Dendritic cell treated with granulocyte-macrophage colony-stimulating factor and Interleukin-4, amounts not matched to agents 40 ng/mL and 50 ng/mL, for 4 days (primary cell): ENCODE measurements around the gene TANC1.
"Not testable (repeated sequence)": the region's sequence is repeated elsewhere in the genome, so short reads cannot be mapped to it uniquely, and the experiment has no call there.

Experiments used
- H3K27ac Mint-ChIP-seq: one replicate; pipeline ENCODE4 v1.8.0; 2022; ENCODE audit warnings: mild to moderate bottlenecking, mixed read lengths
- H3K27me3 Mint-ChIP-seq: one replicate; pipeline ENCODE4 v1.8.0; 2022; ENCODE audit warnings: mild to moderate bottlenecking, mixed read lengths
- H3K36me3 Mint-ChIP-seq: one replicate; pipeline ENCODE4 v1.8.0; 2022; ENCODE audit warnings: low read depth, mixed read lengths
- H3K4me1 Mint-ChIP-seq: one replicate; pipeline ENCODE4 v1.8.0; 2022; ENCODE audit warnings: low read depth, mixed read lengths
- H3K4me3 Mint-ChIP-seq: one replicate; pipeline ENCODE4 v1.8.0; 2022; ENCODE audit warnings: mild to moderate bottlenecking, moderate library complexity, mixed read lengths
- H3K9me3 Mint-ChIP-seq: one replicate; pipeline ENCODE4 v1.8.0; 2022; ENCODE audit warnings: mixed read lengths
- intact Hi-C: fragments of 100-400 bp; cut with micrococcal nuclease; formaldehyde crosslinking; loops from one replicate; pipeline ENCODE4 v1.15.0; 2022

Gene TANC1

GRCh38 chr2:159036461-159036860, 68.0 kb downstream of the TANC1 start:
- H3K4me1 Mint-ChIP-seq, intact Hi-C loops, H3K4me3 Mint-ChIP-seq, H3K27me3 Mint-ChIP-seq, H3K27ac Mint-ChIP-seq, H3K36me3 Mint-ChIP-seq, H3K9me3 Mint-ChIP-seq: not testable (repeated sequence)

GRCh38 chr2:159041328-159041727, 72.9 kb downstream of the TANC1 start:
- H3K4me3 Mint-ChIP-seq, H3K27ac Mint-ChIP-seq, H3K36me3 Mint-ChIP-seq, intact Hi-C loops, H3K4me1 Mint-ChIP-seq, H3K27me3 Mint-ChIP-seq: not testable (repeated sequence)
- peaks cover 18% of the 10 kb centered on the region for H3K9me3 Mint-ChIP-seq

DNA sequence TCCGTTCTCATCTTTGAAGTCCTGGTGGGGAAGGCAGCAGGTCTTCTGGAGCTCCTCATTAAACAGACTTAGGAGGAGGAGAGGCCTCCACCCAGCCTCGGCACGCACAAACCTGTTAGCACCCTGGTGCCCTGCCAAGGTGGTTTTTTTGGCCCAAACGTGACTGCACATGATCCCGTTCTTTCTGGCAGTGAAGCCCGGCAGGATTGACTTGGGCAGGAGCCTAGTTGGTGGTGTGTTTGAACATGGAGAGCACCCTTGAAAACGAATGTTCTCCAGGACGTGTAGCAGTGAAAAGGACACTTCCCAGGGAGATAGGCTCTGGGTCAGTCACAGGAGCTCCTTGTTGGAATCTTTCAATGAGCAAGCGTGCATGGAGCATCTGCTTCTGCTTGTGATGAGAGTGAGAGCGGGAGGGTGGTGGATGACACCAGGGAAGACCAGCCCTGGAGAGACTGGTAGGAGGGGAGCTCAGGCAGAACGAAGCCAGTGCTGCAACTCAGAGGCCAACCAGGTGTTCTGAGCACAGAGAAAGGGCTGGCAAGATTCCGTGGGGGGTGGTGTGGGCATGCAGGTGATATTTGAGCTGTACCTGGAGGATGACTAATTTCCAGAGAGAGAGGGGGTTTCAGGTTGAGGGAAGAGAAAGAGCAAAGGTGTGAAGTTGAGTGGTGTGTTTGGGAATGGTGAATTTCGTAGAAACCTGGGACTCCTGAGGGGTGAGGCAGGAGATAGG, 73.8 kb downstream of the TANC1 start:
- Mint-ChIP-seq H3K27me3 (no peaks in the 10 kb centered on the region), H3K4me3 (no peak overlapping the region), H3K27ac (no peak overlapping the region), H3K4me1 (peaks cover 6% of the 10 kb centered on the region), H3K9me3 (peaks cover 18% of the 10 kb centered on the region), H3K36me3 (no peaks in the 10 kb centered on the region)
- intact Hi-C loops = no loop called here

DNA sequence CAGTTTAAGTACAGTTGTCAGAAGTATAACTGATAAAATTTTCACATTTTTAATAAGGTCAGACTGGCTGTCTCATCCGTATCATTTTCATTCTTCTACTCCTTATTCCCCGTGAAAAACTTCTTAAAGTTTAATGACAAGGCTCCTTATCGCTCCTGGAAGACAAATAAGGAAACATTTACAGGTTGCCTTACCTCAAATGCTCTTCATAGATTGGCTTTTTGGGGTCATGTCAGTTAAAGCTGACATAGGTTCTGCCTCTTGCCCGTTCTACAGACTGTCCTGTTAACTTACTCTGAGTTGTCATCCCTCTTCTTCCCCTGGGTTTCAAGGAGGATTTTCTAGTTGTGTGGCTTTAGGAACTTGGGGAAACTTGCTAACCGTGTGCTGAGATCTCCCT, 75.3 kb downstream of the TANC1 start:
- Mint-ChIP-seq H3K27me3 (no peaks in the 10 kb centered on the region), H3K36me3 (no peaks in the 10 kb centered on the region)
- intact Hi-C loops = no loop called here

DNA sequence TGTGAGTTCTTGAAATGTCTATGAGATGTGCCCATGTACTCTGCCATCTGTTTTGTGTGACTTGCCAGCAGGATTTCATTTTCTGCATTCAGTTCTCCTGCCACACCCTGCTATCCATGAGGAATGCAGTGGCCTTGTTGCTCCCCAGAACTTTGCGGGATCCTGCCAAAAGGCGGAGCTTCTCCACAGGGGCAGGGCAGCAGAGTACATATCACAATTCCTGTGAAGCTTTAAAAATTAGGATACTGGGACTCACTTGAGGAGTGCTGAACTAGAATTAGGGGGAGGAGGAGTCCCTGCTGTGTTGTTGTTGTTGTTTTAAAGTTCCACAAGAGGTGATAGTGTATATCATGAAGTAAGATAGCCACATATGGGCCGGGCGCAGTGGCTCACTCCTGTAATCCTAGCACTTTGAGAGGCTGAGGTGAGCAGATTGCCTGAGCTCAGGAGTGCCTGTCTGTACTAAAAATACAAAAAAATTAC, 76.4 kb downstream of the TANC1 start:
- H3K4me1 Mint-ChIP-seq = peaks cover 6% of the 10 kb centered on the region
- intact Hi-C loops = no loop called here
- no peak overlapping the region for H3K4me3 Mint-ChIP-seq
- no peaks in the 10 kb centered on the region for H3K36me3 Mint-ChIP-seq
- no peak overlapping the region for H3K27ac Mint-ChIP-seq
- H3K27me3 Mint-ChIP-seq = no peaks in the 10 kb centered on the region
- H3K9me3 Mint-ChIP-seq = peaks cover 18% of the 10 kb centered on the region

More for the DNA sequence above, 75.3 kb downstream of the TANC1 start:
- H3K4me3 Mint-ChIP-seq = no peak overlapping the region
- peaks cover 18% of the 10 kb centered on the region for H3K9me3 Mint-ChIP-seq
- peaks cover 6% of the 10 kb centered on the region for H3K4me1 Mint-ChIP-seq
- no peak overlapping the region for H3K27ac Mint-ChIP-seq

GRCh38 chr2:159045545-159046454, 77.4 kb downstream of the TANC1 start:
- Mint-ChIP-seq H3K27me3 (no peaks in the 10 kb centered on the region), H3K36me3 (no peaks in the 10 kb centered on the region), H3K9me3 (peaks cover 9% of the 10 kb centered on the region), H3K4me1 (peaks cover 6% of the 10 kb centered on the region), H3K27ac (no peak overlapping the region), H3K4me3 (no peak overlapping the region)
- intact Hi-C loops = no loop called here

DNA sequence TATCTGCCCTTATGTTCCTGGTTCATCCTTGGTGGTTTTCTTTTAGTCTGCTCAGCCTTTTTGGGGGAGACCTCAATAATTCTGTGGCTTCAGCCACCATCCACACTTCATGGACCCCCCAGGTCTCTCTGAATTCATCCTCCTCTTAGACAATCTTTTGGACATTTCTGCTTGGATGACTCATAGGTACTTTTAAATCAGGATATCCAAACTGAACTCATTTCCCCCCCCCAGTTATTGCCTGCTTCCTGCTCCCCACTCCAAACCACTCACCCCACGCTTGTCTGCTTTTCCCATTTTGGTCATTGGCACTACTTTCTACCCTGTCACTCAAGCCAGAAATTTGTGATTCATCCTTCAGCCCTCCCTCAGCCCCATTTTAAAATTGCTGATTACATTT, 78.5 kb downstream of the TANC1 start:
- intact Hi-C loops = no loop called here
- H3K27ac Mint-ChIP-seq = no peak overlapping the region
- no peak overlapping the region for H3K4me3 Mint-ChIP-seq
- H3K9me3 Mint-ChIP-seq = peaks cover 4% of the 10 kb centered on the region
- no peaks in the 10 kb centered on the region for H3K27me3 Mint-ChIP-seq
- no peaks in the 10 kb centered on the region for H3K36me3 Mint-ChIP-seq
- H3K4me1 Mint-ChIP-seq = peaks cover 6% of the 10 kb centered on the region

DNA sequence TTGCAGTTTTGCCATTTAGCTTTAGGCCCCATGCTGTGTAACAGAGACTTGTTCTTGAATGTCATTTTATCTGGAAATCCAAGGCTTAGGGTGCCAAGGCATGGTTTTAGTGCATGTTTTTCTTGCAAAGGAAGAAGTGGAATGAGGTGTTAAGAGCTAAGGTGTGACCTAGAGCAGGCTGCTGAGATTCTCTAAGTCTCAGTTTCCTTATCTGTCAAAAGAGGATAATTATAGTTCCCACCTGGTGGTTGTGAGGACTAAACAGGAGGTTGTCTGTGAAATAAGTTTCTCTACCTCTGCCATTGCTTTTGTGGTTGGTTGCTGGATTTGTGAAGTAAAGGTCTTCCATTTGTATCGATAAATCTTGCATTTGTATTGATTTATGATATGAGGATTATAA, 82.0 kb downstream of the TANC1 start:
- Mint-ChIP-seq H3K4me1 (peaks cover 6% of the 10 kb centered on the region), H3K27ac (no peak overlapping the region), H3K36me3 (no peaks in the 10 kb centered on the region), H3K9me3 (no peaks in the 10 kb centered on the region), H3K4me3 (no peak overlapping the region), H3K27me3 (no peaks in the 10 kb centered on the region)
- intact Hi-C loops = no loop called here

GRCh38 chr2:159051133-159051532, 82.7 kb downstream of the TANC1 start:
- H3K9me3 Mint-ChIP-seq = no peaks in the 10 kb centered on the region
- H3K36me3 Mint-ChIP-seq = no peaks in the 10 kb centered on the region
- peaks cover 6% of the 10 kb centered on the region for H3K4me1 Mint-ChIP-seq
- intact Hi-C loops = no loop called here
- no peak overlapping the region for H3K4me3 Mint-ChIP-seq
- no peak overlapping the region for H3K27ac Mint-ChIP-seq
- no peaks in the 10 kb centered on the region for H3K27me3 Mint-ChIP-seq

- no peaks in the 10 kb centered on the region for H3K36me3 Mint-ChIP-seq
- intact Hi-C loops = no loop called here
- no peak overlapping the region for H3K27ac Mint-ChIP-seq
- H3K9me3 Mint-ChIP-seq = no peaks in the 10 kb centered on the region
- H3K4me1 Mint-ChIP-seq = peaks cover 5% of the 10 kb centered on the region
- no peaks in the 10 kb centered on the region for H3K27me3 Mint-ChIP-seq
- no peak overlapping the region for H3K4me3 Mint-ChIP-seq
Observed at GRCh38 chr2:159051661-159052060, 83.2 kb downstream of the TANC1 start.

- H3K36me3 Mint-ChIP-seq = no peaks in the 10 kb centered on the region
- H3K27ac Mint-ChIP-seq = no peak overlapping the region
- intact Hi-C loops = no loop called here
- no peaks in the 10 kb centered on the region for H3K4me1 Mint-ChIP-seq
- no peaks in the 10 kb centered on the region for H3K9me3 Mint-ChIP-seq
- H3K27me3 Mint-ChIP-seq = no peaks in the 10 kb centered on the region
- H3K4me3 Mint-ChIP-seq = no peak overlapping the region
Observed at GRCh38 chr2:159052157-159052601, 83.7 kb downstream of the TANC1 start.

DNA sequence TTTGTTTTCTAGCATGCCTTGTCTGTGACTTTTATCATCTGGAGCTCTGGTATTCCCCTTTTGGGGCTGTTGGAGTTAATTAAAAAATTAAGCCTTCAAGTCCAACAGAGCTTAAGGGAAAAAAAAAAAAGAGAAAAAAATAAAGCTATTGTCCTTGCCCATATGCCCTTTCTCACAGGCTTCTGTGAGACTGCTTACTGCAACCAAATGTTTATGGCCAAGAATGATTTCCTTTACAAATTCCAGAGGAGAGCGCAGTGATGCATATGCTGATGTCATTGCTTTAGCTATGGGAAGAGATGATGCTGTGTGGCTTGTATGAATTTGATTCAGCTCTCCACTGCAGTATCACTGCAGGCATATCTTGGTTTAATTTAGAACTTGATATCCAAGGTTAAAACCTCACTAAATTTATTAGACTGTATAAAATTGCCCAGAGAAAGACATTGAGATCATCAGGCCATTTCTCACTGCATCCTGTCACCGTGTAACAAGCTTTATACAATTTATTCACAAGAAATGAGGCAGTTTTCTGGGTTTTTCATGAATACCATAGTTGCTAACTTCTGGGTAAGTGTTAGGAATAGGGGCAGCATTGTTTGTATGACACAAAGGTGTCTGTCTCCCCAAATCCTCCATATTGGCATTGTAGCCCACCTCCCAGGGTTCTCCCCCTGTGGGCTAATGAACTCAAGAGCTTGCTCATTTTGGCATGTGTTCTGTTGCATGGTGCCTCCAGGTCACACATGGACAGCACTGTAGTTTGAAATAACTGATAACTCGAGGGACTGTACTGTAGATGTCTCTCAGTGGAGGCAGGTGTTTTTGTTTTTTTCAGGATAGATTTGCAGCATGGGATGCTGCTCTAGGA, 85.0 kb downstream of the TANC1 start:
- intact Hi-C loops = no loop called here
- Mint-ChIP-seq H3K27ac (no peak overlapping the region), H3K36me3 (no peaks in the 10 kb centered on the region), H3K4me3 (no peak overlapping the region), H3K4me1 (no peaks in the 10 kb centered on the region), H3K9me3 (no peaks in the 10 kb centered on the region), H3K27me3 (no peaks in the 10 kb centered on the region)

- H3K4me1 Mint-ChIP-seq = no peaks in the 10 kb centered on the region
- H3K9me3 Mint-ChIP-seq = no peaks in the 10 kb centered on the region
- H3K36me3 Mint-ChIP-seq = no peaks in the 10 kb centered on the region
- H3K27ac Mint-ChIP-seq = no peak overlapping the region
- no peak overlapping the region for H3K4me3 Mint-ChIP-seq
- intact Hi-C loops = no loop called here
- no peaks in the 10 kb centered on the region for H3K27me3 Mint-ChIP-seq
Observed at GRCh38 chr2:159054032-159054334, 85.5 kb downstream of the TANC1 start.

DNA sequence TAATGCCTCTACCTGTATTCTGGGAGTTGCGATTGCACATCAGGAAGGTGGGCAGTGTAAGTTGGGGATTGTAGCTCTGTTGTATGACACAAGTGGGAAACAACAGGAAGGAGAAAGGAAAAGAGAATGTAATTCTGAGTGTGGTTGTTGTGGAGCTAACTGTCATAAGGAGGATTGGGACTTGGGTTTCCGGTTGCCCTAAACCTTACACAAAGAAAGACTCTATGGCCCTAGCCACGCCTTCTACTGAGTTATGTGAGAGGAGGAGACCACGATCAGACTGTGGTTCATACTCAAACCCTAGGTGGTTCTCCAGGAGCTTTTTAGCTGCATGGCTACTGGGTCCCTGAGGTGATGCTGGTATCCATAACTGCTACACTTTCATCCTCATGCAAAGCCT, 86.5 kb downstream of the TANC1 start:
- H3K36me3 Mint-ChIP-seq = no peaks in the 10 kb centered on the region
- intact Hi-C loops = no loop called here
- H3K27ac Mint-ChIP-seq = no peak overlapping the region
- no peaks in the 10 kb centered on the region for H3K27me3 Mint-ChIP-seq
- no peaks in the 10 kb centered on the region for H3K9me3 Mint-ChIP-seq
- H3K4me3 Mint-ChIP-seq = no peak overlapping the region
- no peaks in the 10 kb centered on the region for H3K4me1 Mint-ChIP-seq
